Measurements from ENCODE around the gene KRTAP5-3. TPM values are rescaled to one million over a fixed set of nuclear protein-coding genes. Genes with fewer than 3 reads are reported as not detected.

The KRTAP5-3 gene
- polyA plus RNA-seq, 2 of the 4 experiments (the other 2 are of a cell fraction): not detected

GRCh38 chr11:1574238-1574932, 33.9 kb downstream of the KRTAP5-3 start (continued):
- TF ChIP-seq CTCF (IDR thresholded peaks at IDR 0.05): peak; percentile 97
- TF ChIP-seq BHLHE40 (IDR thresholded peaks at IDR 0.05; ENCODE audit: low read depth, low read length): no peak
- no peak for TF ChIP-seq KDM1A (IDR thresholded peaks at IDR 0.05; ENCODE audit: low read depth)
- no peak for TF ChIP-seq TFCP2L1 (CRISPR knock-in tag; IDR thresholded peaks at IDR 0.05)
- no peak for TF ChIP-seq ZFP36 (IDR thresholded peaks at IDR 0.05; ENCODE audit: borderline replicate concordance, partially characterized antibody)
- peak; percentile 98 for TF ChIP-seq SMC3 (IDR thresholded peaks at IDR 0.05)
- peak; percentile 66 to 94 for TF ChIP-seq RAD21 (conservative IDR thresholded peaks at IDR 0.05 in 1 of 2, IDR thresholded peaks at IDR 0.05 in 1 of 2)
- no peak for TF ChIP-seq MAZ (IDR thresholded peaks at IDR 0.05; ENCODE audit: borderline replicate concordance, low read depth, low read length)
- TF ChIP-seq PHF8 (IDR thresholded peaks at IDR 0.05; ENCODE audit: borderline replicate concordance, low read depth): no peak
- no peak for TF ChIP-seq HOXB13 (CRISPR knock-in tag; IDR thresholded peaks at IDR 0.05; ENCODE audit: low read depth)
- TF ChIP-seq JUN (IDR thresholded peaks at IDR 0.05): no peak
- TF ChIP-seq HES2 (IDR thresholded peaks at IDR 0.05): no peak
- TF ChIP-seq POLR2AphosphoS2 (conservative IDR thresholded peaks at IDR 0.05; ENCODE audit: low read length): no peak
- TF ChIP-seq NR3C1 (IDR thresholded peaks at IDR 0.05): no peak
- TF ChIP-seq, protein P1, sequence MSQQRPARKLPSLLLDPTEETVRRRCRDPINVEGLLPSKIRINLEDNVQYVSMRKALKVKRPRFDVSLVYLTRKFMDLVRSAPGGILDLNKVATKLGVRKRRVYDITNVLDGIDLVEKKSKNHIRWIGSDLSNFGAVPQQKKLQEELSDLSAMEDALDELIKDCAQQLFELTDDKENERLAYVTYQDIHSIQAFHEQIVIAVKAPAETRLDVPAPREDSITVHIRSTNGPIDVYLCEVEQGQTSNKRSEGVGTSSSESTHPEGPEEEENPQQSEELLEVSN (IDR thresholded peaks at IDR 0.05; ENCODE audit: borderline replicate concordance, low read depth): no peak
- no peak for TF ChIP-seq CBX8 (IDR thresholded peaks at IDR 0.05)
- TF ChIP-seq, protein P2, sequence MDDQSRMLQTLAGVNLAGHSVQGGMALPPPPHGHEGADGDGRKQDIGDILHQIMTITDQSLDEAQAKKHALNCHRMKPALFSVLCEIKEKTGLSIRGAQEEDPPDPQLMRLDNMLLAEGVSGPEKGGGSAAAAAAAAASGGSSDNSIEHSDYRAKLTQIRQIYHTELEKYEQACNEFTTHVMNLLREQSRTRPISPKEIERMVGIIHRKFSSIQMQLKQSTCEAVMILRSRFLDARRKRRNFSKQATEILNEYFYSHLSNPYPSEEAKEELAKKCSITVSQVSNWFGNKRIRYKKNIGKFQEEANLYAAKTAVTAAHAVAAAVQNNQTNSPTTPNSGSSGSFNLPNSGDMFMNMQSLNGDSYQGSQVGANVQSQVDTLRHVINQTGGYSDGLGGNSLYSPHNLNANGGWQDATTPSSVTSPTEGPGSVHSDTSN (IDR thresholded peaks at IDR 0.05): no peak
- TF ChIP-seq GATA3 (IDR thresholded peaks at IDR 0.05; ENCODE audit: borderline replicate concordance): no peak
- TF ChIP-seq POLR2A (IDR thresholded peaks at IDR 0.05; ENCODE audit: low read length): no peak
- no peak for TF ChIP-seq BCL3 (IDR thresholded peaks at IDR 0.05)
- TF ChIP-seq RNF2 (IDR thresholded peaks at IDR 0.05; ENCODE audit: borderline replicate concordance, low read depth): no peak

GRCh38 chr11:1573903-1574237, 34.4 kb downstream of the KRTAP5-3 start:
- WGBS (ENCODE audit: missing lambda C conversion rate): 25% methylated on average over 5 of the region's 7 CpGs
- CTCF ChIA-PET: interaction anchor here (0.5 to 26.3 kb wide), 24 partner anchors 9 to 583 kb away, joined by 3 to 719 read pairs (median 8); partner anchors contain the start of genes KRTAP5-1 and KRTAP5-2
- POLR2A ChIA-PET: interaction anchor here (1.3 kb wide), 1 partner anchor 9 kb away, joined by 3 read pairs; no protein-coding TSS in a partner anchor
- ATAC-seq (peak; percentile 52 to 78), DNase-seq (ENCODE audit: low read depth in 1 of 2, low spot score in 1 of 2) (peak in 1 of 2 experiments; percentile 71), FAIRE-seq (no peak)
- Histone ChIP-seq H3K4me1 (peaks cover 37% of the 10 kb centered on the region), H3K27ac (peak overlapping the region; percentile 89 to 95), H3K9me3 (peaks cover 15% of the 10 kb centered on the region), H3K4me3 (peak overlapping the region; percentile 74), H3K4me2 (peak overlapping the region; percentile 99)
- TF ChIP-seq ZNF302 (CRISPR knock-in tag; IDR thresholded peaks at IDR 0.05) (no peak), RNF2 (IDR thresholded peaks at IDR 0.05; ENCODE audit: borderline replicate concordance, low read depth) (no peak), HOXB13 (CRISPR knock-in tag; IDR thresholded peaks at IDR 0.05; ENCODE audit: low read depth) (no peak), NPAS2 (CRISPR knock-in tag; IDR thresholded peaks at IDR 0.05; ENCODE audit: borderline replicate concordance) (no peak), HES2 (IDR thresholded peaks at IDR 0.05) (no peak), BCL3 (IDR thresholded peaks at IDR 0.05) (no peak), NR3C1 (IDR thresholded peaks at IDR 0.05) (no peak), HMGXB4 (CRISPR knock-in tag; IDR thresholded peaks at IDR 0.05; ENCODE audit: borderline replicate concordance) (no peak), CHD4 (IDR thresholded peaks at IDR 0.05; ENCODE audit: borderline replicate concordance) (no peak), SREBF2 (IDR thresholded peaks at IDR 0.05) (no peak; the same call in 1 of the 2 replicates), TP53 (CRISPR knock-in tag; IDR thresholded peaks at IDR 0.05) (no peak), MAZ (IDR thresholded peaks at IDR 0.05; ENCODE audit: borderline replicate concordance, low read depth, low read length) (no peak)
- TF ChIP-seq, protein P3, sequence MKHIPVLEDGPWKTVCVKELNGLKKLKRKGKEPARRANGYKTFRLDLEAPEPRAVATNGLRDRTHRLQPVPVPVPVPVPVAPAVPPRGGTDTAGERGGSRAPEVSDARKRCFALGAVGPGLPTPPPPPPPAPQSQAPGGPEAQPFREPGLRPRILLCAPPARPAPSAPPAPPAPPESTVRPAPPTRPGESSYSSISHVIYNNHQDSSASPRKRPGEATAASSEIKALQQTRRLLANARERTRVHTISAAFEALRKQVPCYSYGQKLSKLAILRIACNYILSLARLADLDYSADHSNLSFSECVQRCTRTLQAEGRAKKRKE (CRISPR knock-in tag; IDR thresholded peaks at IDR 0.05; ENCODE audit: low read depth): no peak

Measured in A549 (cell line).